Cardiac fibroblast (primary cell): ENCODE data around the gene THY1.
"Not testable (repeated sequence)": the region's sequence is repeated elsewhere in the genome, so short reads cannot be mapped to it uniquely, and the experiment has no call there.

Experiments
- DNase-seq, 2 donors: peaks; one replicate each; pipeline versions ENCODE4 v3.0.0 to v3.0.0-alpha.2; 2010; ENCODE audit warnings: low read depth in 2 of 2
- H3K4me3 ChIP-seq, 2 donors: replicated peaks in 1 of 2; 1 replicate in 1 of 2; 2 replicates in 1 of 2; pipeline ENCODE4 v1.5.1; 2011; ENCODE audit warnings: low read depth in 2 of 2, low read length in 2 of 2, mild to moderate bottlenecking in 2 of 2, moderate library complexity in 1 of 2
- TF ChIP-seq, protein P1 (sequence below): IDR thresholded peaks from one replicate; pipeline ENCODE4 v1.5.1; 2011; ENCODE audit warnings: low read depth, mild to moderate bottlenecking, low read length, inconsistent platforms

THY1 gene

GRCh38 chr11:119461229-119461963, 38.4 kb upstream of the THY1 start:
- no peak overlapping the region for H3K4me3 ChIP-seq
- TF ChIP-seq, protein P1, sequence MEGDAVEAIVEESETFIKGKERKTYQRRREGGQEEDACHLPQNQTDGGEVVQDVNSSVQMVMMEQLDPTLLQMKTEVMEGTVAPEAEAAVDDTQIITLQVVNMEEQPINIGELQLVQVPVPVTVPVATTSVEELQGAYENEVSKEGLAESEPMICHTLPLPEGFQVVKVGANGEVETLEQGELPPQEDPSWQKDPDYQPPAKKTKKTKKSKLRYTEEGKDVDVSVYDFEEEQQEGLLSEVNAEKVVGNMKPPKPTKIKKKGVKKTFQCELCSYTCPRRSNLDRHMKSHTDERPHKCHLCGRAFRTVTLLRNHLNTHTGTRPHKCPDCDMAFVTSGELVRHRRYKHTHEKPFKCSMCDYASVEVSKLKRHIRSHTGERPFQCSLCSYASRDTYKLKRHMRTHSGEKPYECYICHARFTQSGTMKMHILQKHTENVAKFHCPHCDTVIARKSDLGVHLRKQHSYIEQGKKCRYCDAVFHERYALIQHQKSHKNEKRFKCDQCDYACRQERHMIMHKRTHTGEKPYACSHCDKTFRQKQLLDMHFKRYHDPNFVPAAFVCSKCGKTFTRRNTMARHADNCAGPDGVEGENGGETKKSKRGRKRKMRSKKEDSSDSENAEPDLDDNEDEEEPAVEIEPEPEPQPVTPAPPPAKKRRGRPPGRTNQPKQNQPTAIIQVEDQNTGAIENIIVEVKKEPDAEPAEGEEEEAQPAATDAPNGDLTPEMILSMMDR: no peak
- no peak for DNase-seq

DNA sequence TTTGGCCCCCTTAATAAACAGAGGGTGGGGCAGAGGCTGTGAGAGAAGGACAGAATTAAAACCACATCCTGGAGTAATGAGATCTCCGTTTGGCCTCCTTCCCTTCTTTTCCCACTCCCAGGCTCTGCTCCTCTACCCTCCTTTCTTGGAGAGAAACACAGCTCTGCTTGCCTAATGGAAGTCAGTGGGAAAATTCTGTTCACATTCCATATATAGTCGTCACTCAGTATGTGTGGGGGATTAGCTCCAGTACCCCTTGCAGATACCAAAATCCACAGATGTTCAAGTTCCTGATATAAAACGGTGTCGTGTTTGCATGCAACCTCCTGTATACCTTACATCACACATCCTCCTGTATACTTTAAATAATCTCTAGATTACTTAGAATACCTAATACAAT, 37.6 kb upstream of the THY1 start:
- no peak overlapping the region for H3K4me3 ChIP-seq
- TF ChIP-seq, protein P1: no peak
- DNase-seq: peak; percentile 26 to 89

GRCh38 chr11:119460097-119460496, 37.1 kb upstream of the THY1 start:
- DNase-seq: no peak
- TF ChIP-seq, protein P1: no peak
- no peak overlapping the region for H3K4me3 ChIP-seq

GRCh38 chr11:119459293-119459976, 36.5 kb upstream of the THY1 start:
- no peak for DNase-seq
- no peak overlapping the region for H3K4me3 ChIP-seq
- TF ChIP-seq, protein P1: no peak

GRCh38 chr11:119455708-119456107, 32.7 kb upstream of the THY1 start:
- not testable (repeated sequence) for DNase-seq

DNA sequence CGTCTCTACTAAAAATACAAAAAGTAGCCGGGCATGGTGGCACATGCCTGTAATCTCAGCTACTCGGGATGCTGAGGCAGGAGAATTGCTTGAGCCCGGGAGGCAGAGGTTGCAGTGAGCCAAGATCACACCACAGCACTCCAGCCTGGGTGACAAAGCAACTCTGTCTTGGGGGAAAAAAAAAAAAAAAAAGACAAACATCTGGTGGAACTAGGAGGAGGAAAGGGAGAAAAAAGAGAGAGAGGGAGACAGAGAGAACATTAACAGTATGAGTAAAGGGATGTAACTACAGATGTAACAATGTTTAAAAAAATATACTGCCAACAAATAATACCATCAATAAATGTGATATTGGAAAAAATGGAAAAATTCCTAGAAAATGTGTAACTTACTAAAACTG, 32.3 kb upstream of the THY1 start:
- not testable (repeated sequence) for H3K4me3 ChIP-seq, DNase-seq

More at GRCh38 chr11:119455708-119456107, 32.7 kb upstream of the THY1 start:
- H3K4me3 ChIP-seq: not testable (repeated sequence)

- TF ChIP-seq, protein P1: no peak
- DNase-seq: no peak
- no peak overlapping the region for H3K4me3 ChIP-seq
Observed at GRCh38 chr11:119453881-119454280, 30.9 kb upstream of the THY1 start.
